ENCODE data around the gene F11.
"Not testable (repeated sequence)": the region's sequence is repeated elsewhere in the genome, so short reads cannot be mapped to it uniquely, and the experiment has no call there.

F11 gene

GRCh38 chr4:186297013-186297645 is 31.1 kb downstream of the F11 start:
- H3K27ac ChIP-seq = no peak overlapping the region
- DNase-seq (ENCODE audit: low read depth, low spot score) = no peak

GRCh38 chr4:186298031-186298647 is 32.1 kb downstream of the F11 start:
- DNase-seq (ENCODE audit: low read depth, low spot score) = no peak
- H3K27ac ChIP-seq = no peak overlapping the region

- DNase-seq (ENCODE audit: low read depth, low spot score) = no peak
- H3K27ac ChIP-seq = no peak overlapping the region
Measured at GRCh38 chr4:186299291-186299690, 33.3 kb downstream of the F11 start.

GRCh38 chr4:186300659-186301390 is 34.8 kb downstream of the F11 start:
- no peak for DNase-seq (ENCODE audit: low read depth, low spot score)
- H3K27ac ChIP-seq = no peak overlapping the region

GRCh38 chr4:186304216-186304615 is 38.2 kb downstream of the F11 start:
- no peak overlapping the region for H3K27ac ChIP-seq
- no peak for DNase-seq (ENCODE audit: low read depth, low spot score)

- no peak overlapping the region for H3K27ac ChIP-seq
- no peak for DNase-seq (ENCODE audit: low read depth, low spot score)
Measured at GRCh38 chr4:186304866-186305505, 39.0 kb downstream of the F11 start.

- no peak overlapping the region for H3K27ac ChIP-seq
- no peak for DNase-seq (ENCODE audit: low read depth, low spot score)
Measured at GRCh38 chr4:186307497-186307896, 41.5 kb downstream of the F11 start.

GRCh38 chr4:186307916-186308315 is 41.9 kb downstream of the F11 start:
- H3K27ac ChIP-seq = no peak overlapping the region
- DNase-seq (ENCODE audit: low read depth, low spot score) = no peak

GRCh38 chr4:186318481-186318880 is 52.5 kb downstream of the F11 start:
- no peak overlapping the region for H3K27ac ChIP-seq
- DNase-seq (ENCODE audit: low read depth, low spot score) = no peak

- DNase-seq (ENCODE audit: low read depth, low spot score); H3K27ac ChIP-seq: not testable (repeated sequence)
Measured at GRCh38 chr4:186324660-186325059, 58.7 kb downstream of the F11 start.

GRCh38 chr4:186326391-186326790 is 60.4 kb downstream of the F11 start:
- no peak overlapping the region for H3K27ac ChIP-seq
- DNase-seq (ENCODE audit: low read depth, low spot score) = no peak

GRCh38 chr4:186329372-186329771 is 63.4 kb downstream of the F11 start:
- no peak for DNase-seq (ENCODE audit: low read depth, low spot score)
- H3K27ac ChIP-seq = no peak overlapping the region

- no peak for DNase-seq (ENCODE audit: low read depth, low spot score)
- no peak overlapping the region for H3K27ac ChIP-seq
Measured at GRCh38 chr4:186330368-186330767, 64.4 kb downstream of the F11 start.

- DNase-seq (ENCODE audit: low read depth, low spot score) = no peak
Measured at GRCh38 chr4:186335793-186336192, 69.8 kb downstream of the F11 start.

More at GRCh38 chr4:186335793-186336192, 69.8 kb downstream of the F11 start:
- no peak overlapping the region for H3K27ac ChIP-seq
